ENCODE measurements around the gene PRSS2.
A peak's percentile ranks its signal among the peaks of the same experiment; 100 is the strongest.
"Not testable (repeated sequence)": the region's sequence is repeated elsewhere in the genome, so short reads cannot be mapped to it uniquely, and the experiment has no call there.

Gene PRSS2

DNA sequence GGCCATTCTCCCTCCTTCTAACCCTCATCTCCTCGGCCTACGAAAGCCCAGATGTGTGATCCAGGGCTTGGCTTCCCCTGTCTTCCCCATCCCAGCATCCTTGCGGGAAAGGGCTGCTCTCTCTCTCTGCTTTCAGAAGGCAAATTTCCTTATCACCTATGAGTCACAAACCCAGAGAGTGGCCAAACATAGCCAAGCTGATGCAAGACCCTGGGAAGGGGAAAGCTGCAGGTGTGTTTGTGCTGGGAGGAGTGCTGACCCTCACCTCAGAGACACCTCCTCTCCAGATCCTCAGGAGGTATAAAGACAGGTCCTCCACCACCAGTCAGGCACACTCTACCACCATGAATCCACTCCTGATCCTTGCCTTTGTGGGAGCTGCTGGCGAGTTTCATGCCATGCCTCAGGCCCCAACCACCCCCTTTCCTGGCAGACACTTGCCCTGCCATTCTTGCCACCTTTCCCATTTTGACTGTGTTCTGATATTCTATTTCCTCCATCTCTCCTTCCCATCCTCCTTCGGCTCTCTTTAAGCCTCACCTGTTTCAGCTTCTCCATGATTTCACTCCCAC, 10.6 kb upstream of the PRSS2 start:
- DNase-seq: no peak

DNA sequence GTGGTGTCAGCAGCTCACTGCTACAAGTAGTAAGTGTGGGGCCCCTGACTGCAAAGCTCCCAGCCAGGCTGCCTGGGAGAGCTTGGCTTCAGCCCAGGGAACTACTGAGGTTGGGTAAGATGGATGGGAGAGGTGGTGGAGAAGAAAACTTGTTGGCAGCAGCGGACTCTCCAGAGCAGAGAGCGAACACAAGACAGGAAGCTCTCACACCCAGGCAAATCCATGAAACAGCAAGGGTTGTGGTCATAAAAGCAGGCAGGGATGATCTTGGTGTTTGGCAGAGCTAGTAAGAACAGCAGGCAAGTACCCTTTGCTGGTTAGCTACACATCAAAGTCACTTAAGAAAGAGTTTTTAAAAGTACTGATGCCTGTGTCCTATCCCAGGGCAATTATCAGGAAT, 9.2 kb upstream of the PRSS2 start:
- DNase-seq: not testable (repeated sequence)

DNA sequence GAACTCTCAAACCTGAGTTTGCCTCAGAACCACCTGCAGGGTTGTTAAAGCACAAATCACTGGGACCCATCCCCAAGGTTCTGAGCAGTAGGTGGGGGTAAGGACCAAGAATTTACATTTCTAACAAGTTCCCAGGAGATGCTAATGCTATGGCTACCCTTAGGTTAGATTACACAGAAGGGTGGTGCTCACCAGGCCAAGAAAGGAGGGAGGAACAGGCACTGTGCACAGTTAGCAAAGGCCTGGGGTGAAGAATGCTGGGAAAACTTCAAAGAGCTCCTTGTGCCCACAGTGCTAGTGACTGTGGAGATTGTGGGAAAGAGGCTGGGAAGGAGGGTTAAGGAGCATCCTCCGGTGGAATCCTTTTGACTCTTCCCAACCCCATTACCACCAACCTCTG, 8.7 kb upstream of the PRSS2 start:
- no peak for DNase-seq

DNA sequence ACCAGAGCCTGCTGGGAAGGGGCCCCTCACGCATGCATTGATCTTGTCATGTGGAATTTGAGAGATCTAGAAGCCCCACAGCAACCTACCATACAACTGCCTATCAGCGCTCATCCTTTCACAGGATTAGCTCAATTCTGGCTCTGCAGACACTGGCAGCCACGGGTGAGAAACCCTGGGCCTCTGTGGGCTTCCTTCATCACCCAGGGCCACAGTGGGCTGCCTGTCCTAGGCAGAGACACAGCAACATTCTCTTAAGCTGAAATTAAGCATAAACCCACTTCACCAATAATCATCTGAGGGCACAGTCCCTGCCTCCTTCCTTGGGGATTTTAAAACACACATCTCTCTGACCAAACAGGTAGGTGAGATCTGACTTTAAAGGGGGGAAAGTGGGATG, 3.3 kb upstream of the PRSS2 start:
- DNase-seq: no peak

DNA sequence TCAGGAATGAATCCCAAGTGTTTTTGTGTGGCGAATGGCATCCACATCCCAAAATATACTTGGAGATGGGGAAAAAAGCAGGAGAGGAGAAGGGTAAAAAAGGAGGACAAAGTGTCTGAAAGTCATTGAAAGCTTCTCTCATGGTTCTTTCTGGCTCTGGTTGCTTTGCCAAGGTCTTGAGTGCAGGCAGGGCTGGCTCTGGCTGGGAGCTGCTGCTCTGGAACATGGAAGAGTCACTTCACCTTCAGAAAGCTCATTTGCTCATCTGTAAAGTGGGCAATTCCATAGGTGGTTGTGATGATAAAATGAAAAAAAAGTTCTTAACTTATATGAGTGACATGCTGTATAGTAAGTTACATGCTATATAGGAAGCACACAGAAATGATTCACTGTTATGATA, 2.9 kb upstream of the PRSS2 start:
- DNase-seq: no peak

DNA sequence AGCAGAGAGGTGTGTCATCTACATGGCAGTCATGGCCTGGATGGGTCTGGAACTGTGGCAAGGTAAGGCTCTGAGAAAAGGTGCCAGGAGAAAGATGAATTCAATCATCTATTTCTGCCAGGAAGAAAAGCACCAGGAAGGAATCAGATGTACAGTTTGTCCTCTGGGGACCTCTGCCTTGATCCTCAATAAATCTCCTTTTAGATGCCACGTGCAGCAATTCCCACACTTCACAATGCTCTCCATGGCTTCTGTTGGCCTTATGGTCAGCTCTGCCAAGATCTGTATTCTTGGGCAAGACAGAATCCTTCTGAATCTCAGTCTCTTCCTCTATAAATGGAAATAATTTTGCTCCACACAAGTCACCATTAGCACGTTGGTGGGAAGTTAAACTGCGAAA, 1.9 kb upstream of the PRSS2 start:
- DNase-seq: not testable (repeated sequence)

DNA sequence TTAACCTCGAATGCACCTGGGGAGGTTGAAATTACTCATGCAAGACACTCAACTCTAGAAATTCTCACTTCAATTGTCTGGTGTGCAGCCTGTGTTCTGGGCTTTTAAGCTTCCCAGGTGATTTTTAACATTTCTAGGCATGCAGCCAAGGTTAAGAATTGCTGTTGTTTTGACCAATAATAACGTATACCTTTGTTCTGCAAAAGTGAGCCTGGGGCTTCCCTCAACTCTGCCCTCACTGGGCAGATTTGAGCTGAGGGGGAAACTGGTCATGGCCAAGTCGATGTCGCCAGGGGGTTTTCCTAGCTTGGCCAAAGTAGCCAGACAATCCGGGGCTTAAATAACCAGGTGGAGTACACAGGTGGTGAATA, 568 bp downstream of the PRSS2 start:
- DNase-seq: no peak

DNA sequence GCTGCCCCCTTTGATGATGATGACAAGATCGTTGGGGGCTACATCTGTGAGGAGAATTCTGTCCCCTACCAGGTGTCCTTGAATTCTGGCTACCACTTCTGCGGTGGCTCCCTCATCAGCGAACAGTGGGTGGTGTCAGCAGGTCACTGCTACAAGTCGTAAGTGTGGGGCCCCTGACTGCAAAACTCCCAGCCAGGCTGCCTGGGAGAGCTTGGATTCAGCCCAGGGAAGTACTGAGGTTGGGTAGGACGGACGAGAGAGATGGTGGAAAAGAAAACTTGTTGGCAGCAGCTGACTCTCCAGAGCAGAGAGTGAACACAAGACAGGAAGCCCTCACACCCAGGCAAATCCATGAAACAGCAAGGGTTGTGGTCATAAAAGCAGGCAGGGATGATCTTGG, 1.3 kb downstream of the PRSS2 start:
- no peak for DNase-seq

DNA sequence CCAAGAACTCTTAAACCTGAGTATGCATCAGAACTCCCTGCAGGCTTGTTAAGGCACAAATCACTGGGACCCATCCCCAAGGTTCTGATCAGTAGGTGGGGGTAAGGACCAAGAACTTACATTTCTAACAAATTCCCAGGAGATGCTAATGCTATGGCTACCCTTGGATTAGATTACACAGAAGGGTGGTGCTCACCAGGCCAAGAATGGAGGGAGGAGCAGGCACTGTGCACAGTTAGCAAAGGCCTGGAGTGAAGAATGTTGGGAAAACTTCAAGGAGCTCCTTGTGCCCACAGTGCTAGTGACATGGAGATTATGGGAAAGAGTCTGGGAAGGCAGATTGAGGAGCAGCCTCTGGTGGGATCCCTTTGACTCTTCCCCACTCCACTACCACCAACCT, 1.9 kb downstream of the PRSS2 start:
- no peak for DNase-seq

DNA sequence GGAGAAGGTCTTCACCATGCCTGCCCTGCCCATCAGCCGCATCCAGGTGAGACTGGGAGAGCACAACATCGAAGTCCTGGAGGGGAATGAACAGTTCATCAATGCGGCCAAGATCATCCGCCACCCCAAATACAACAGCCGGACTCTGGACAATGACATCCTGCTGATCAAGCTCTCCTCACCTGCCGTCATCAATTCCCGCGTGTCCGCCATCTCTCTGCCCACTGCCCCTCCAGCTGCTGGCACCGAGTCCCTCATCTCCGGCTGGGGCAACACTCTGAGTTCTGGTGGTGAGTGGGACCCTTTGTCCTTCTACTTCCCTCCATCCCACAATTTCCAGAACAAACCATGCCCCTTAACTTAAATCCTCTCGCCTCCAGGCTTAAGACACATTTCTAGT, 2.5 kb downstream of the PRSS2 start:
- no peak for DNase-seq

DNA sequence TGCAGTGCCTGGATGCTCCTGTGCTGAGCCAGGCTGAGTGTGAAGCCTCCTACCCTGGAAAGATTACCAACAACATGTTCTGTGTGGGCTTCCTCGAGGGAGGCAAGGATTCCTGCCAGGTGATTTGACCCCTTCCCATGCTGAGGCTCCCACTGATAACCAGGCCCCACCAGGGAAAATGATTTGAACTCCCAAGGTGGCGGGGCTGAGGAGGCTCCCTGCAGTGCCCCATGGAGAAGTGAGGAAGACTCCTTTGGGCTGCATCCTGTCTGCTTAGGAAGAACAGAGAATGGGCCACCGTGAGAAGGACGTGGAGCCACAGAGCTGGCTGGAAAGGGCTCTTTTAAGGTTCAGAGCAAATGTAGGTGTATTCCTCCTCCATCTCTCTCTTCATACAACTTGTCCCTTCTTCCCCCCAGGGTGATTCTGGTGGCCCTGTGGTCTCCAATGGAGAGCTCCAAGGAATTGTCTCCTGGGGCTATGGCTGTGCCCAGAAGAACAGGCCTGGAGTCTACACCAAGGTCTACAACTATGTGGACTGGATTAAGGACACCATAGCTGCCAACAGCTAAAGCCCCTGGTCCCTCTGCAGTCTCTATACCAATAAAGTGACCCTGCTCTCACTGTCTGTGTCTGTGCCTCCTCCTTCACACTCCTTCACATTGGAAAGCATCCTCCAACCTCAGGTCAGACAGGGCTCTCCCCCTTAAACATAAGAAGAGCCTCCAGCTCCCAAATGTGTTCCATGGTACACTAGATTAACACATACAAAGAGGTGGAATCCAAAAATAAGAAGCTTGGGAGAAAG, 3.4 kb downstream of the PRSS2 start:
- no peak for DNase-seq

DNA sequence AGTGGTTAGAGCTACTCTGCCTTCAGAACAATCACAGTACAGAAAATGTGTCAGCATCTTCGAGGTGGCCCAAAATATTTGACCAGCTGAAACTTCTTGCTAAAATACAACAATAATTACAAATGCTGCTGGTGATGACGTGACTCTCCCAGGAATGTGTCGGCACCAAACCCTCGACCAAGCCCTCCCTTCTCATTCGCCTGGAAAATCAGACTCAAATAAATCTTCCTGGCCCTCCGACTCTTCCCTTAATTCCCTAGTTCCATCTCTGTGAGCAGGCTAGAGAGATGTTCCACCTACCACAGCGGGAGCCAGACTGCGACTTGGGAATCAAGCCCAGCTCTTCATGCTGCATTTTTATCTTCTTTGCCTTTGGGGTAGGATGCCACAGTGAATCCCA, 4.1 kb downstream of the PRSS2 start:
- DNase-seq: peak; percentile 9

DNA sequence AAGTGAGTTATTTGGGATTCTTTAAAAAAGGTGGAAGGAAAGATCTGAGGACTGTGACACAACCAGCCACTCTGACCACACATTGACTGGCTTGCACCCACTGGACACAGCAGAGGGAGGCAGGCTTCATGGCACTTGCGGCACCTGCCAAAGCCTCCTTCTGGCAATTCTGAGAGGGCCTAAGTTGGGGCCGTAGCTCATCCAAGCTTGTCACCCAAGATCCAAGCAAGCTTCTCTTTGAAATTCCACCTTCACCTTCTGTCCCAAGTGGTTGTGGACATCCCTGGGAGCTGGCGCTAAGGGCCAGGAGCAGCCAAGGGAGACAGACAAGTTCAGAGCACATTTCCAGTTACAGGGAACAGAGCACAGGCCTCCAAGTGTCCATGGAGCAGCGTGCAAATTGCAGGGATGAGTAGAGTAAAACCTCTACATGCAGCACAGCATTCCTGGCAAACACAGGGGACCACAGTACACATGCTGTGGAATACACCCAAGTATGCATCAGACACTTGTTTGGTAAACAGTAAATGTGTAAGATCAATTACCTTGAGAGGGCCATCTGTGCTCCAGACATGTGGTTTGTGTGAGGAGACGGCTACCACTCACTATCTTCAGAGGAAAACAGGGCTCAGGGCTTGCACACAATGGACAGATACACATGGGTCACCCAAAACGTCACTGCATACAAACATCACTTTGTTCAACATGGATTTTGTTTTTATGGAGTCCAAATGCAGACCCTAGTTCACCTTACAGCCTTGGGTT, 4.8 kb downstream of the PRSS2 start:
- not testable (repeated sequence) for DNase-seq

DNA sequence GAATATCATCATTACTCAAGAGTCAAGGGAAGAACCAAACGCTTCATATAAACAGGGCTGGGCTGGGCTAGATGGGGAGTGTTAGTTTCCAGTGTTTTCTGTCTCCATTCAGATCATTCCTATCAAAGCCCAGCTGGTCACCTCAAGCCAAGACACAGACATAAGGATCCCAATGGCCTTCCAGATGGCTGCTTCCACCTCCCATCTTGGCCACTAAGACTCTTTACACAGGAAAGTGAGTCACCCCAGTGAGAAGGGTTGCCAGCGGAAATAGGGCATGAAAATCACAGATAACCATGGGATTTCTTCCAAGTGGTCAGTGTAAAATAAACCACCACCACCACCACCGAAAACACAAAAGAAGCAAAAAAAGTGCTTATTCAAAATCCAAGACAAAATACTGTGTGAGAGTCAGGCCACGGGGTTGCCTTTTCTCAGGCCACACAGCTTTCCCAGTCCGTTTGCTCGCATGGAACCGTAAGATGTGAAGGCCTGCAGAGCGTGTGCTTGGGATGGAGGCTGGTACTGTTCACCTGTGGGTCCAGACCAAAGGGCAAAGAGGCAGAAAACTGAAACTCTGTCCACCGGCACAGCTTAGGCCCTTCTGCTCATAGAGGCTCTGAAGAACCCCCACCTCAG, 5.6 kb downstream of the PRSS2 start:
- peak; percentile 71 for DNase-seq

DNA sequence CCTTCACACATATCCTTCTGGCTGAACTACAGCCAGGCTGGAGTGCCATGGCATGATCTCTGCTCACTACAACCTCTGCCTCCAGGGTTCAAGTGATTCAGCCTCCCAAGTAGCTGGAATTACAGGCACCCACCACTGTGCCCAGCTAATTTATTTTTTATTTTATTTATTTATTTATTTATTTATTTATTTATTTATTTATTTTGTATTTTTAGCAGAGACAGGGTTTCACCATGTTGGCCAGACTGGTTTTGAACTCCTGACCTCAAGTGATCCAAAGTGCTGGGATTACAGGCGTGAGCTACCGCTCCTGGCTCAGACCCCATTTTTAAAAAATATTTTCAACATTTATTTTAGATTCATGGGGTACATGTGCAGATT, 6.1 kb downstream of the PRSS2 start:
- DNase-seq: not testable (repeated sequence)

DNA sequence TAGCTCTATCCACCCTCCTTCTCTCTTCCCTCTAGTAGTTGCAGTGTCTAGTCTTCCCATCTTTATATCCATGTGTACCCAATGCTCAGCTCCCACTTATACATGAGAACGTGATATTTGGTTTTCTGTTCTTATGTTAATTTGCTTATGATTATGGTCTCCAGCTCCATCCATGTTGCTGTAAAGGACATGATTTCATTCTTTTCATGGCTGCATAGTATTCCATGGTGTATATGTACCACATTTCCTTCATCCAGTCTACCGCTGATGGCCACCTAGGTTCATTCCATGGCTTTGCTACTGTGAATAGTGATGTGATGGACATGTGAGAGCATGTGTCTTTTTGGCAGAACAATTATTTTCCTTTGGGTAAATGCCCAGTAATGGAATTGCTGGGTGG, 6.5 kb downstream of the PRSS2 start:
- no peak for DNase-seq

DNA sequence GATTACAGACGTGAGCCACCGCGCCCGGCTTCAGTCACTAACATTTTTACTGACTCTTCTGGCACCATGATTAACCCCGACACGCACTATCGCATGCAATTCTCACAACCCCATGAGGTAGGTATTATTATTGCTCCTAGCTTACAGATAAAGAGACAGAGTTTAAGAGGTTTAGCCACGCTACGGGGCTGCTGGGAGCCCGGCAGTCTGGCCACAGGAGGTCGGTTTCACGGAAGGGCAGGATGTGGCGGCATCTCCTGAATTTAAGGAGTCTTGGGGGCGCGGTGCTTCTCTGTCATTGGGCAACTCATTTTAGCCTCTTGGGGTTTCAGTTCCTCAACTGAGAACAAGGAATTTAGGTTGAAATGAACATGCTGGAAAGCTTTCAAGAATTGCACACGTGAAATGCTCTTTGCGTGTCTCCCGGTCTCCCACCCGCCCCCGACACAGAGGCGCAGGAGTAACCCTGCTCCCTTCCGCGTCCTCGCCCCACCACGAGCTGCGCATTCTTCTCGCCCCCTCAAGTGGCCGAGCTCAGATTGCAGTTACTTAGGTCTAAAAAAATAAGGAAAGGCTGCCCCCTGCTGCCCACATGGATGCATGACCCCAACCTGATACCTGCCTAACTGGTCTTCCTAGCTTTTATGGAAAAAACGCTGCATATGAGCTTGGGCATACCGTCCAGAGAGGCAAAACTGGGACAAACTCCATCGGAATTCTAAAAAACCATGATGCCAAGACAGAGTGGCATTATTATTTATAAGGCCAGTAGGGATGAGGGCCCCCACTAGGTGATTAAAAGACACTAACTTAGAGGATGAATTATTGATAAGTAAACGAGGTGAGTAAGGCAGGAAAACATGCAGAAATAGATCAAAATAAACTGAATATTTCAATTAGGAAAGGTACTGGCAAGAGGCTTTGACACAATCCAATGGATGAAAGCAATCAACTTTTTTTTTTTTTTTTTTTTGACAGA, 12.4 kb downstream of the PRSS2 start:
- peak; percentile 90 for DNase-seq

DNA sequence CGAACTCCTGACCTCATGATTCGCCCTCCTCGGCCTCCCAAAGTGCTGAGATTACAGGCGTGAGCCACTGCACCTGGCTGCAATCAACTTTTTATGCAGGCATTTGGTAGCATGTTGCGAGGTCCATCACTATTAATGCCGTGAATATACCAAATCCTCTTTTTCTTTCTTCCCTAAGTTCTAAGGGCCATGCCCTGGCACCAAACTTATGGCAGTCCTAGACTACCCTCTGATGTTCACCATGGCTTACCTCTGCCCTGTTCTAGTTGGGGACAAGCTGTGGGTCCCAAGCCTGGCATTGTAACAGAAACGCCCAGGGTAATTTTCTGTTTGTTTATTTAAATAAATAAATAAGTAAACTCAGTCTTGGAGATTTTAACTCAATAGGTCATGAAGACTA, 13.3 kb downstream of the PRSS2 start:
- DNase-seq: no peak

DNA sequence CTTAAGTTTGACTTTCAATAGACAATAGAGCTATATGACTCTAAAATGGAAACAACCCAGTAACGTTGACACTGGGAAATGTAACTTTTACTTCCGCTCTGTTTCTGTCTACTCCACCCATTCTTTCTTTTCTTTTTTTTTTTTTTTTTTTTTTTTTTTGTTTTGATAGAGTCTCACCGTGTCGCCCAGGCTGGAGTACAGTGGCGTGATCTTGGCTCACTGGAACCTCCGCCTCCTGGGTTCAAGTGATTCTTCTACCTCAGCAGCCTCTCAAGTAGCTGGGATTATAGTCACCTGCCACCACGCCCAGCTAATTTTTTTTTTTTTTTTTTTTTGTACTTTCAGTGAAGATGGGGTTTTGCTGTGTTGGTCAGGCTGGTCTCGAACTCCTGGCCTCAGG, 13.9 kb downstream of the PRSS2 start:
- no peak for DNase-seq

DNA sequence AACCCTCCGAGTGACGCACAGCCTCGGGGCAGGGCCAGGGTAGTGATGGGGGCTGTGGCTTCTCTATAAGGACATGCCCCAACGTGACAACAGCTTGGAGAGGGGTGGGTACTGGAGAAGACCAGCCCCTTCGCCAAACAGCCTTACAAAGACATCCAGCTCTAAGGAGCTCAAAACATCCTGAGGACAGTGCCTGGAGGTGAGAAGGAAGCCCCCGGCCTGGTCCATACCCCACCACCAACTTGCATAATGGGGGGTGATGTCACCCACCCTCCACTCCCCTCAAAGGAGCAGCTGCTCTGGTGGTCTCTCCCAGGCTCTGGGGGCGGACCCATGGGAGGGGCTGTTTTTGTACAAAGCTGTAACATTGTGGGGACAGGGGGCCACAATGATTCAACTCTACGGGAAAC, 15.1 kb downstream of the PRSS2 start:
- no peak for DNase-seq

DNA sequence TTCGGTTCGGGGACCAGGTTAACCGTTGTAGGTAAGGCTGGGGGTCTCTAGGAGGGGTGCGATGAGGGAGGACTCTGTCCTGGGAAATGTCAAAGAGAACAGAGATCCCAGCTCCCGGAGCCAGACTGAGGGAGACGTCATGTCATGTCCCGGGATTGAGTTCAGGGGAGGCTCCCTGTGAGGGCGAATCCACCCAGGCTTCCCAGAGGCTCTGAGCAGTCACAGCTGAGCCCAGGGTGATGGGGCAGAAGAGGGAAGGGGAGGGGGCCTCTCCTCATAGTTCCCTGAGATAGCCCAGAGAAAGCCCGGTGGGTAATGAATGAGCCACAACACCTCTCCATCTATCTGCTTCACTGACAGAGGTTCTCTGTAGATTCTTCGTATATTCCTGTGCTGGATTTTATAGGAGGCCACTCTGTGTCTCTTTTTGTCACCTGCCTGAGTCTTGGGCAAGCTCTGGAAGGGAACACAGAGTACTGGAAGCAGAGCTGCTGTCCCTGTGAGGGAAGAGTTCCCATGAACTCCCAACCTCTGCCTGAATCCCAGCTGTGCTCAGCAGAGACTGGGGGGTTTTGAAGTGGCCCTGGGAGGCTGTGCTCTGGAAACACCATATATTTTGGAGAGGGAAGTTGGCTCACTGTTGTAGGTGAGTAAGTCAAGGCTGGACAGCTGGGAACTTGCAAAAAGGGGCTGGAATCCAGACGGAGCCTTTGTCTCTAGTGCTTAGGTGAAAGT, 16.4 kb downstream of the PRSS2 start:
- DNase-seq: no peak

DNA sequence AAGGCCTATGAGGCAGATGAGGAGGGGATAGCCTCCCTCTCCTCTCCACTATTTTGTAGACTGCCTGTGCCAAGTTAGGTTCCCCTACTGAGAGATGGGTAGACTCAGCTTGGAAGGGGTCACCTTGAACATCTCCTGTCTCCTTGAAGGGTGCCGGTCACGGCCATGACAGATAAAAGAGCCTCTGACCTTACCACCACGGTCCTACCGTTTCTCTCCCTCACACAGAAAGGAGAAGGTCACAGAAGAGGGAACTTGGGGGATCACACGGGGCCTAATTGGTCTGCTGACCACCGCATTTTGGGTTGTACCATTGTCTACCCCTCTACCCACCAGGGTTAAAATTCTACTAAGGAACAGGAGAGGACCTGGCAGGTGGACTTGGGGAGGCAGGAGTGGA, 17.0 kb downstream of the PRSS2 start:
- no peak for DNase-seq
